ENCODE measurements around the gene DMPK. TPM values are rescaled to one million over a fixed set of nuclear protein-coding genes. Genes with fewer than 3 reads are reported as not detected.

Gene DMPK
- polyA plus RNA-seq, 1 donor from 2014 or later, result 34.3 TPM

- H3K36me3 ChIP-seq (ENCODE audit: insufficient read depth, low read length), result no peaks in the 10 kb centered on the region
- no peaks in the 10 kb centered on the region for H3K79me2 ChIP-seq (replicated peaks; ENCODE audit: insufficient read depth, low read length)
- H3K4me2 ChIP-seq (ENCODE audit: low read length), result no peak overlapping the region
- H3F3A ChIP-seq (ENCODE audit: insufficient read depth, low read length, poor library complexity, severe bottlenecking), result no peaks in the 10 kb centered on the region
- no peaks in the 10 kb centered on the region for H3K9me3 ChIP-seq (ENCODE audit: low read length)
- H3K9me2 ChIP-seq (ENCODE audit: insufficient read depth, low read length), result no peaks in the 10 kb centered on the region
- no peak overlapping the region for H3K27ac ChIP-seq (ENCODE audit: low read length)
- no peak overlapping the region for H3K9ac ChIP-seq (ENCODE audit: low read length)
- no peak overlapping the region for H2AFZ ChIP-seq (ENCODE audit: low read depth, low read length)
- no peak for TF ChIP-seq EZH2 (IDR thresholded peaks at IDR 0.05; ENCODE audit: borderline replicate concordance, insufficient read depth, low read length, poor library complexity, severe bottlenecking)
- peak; percentile 78 for TF ChIP-seq RAD21 (conservative IDR thresholded peaks at IDR 0.05)
- TF ChIP-seq MXI1 (conservative IDR thresholded peaks at IDR 0.05; ENCODE audit: poor library complexity, severe bottlenecking), result no peak
- no peak for TF ChIP-seq EP300 (conservative IDR thresholded peaks at IDR 0.05; ENCODE audit: poor library complexity, severe bottlenecking)
- TF ChIP-seq POLR2AphosphoS5 (IDR thresholded peaks at IDR 0.05), result no peak
- TF ChIP-seq TAF1 (IDR thresholded peaks at IDR 0.05; ENCODE audit: low read depth), result no peak
- TF ChIP-seq SMC3 (conservative IDR thresholded peaks at IDR 0.05; ENCODE audit: poor library complexity), result peak; percentile 88
- TF ChIP-seq REST (IDR thresholded peaks at IDR 0.05; ENCODE audit: borderline replicate concordance), result peak; percentile 88
- TF ChIP-seq CTCF (IDR thresholded peaks at IDR 0.05; ENCODE audit: poor library complexity, severe bottlenecking), result peak; percentile 89
- no peaks in the 10 kb centered on the region for H3K27me3 ChIP-seq (ENCODE audit: insufficient read depth, low read depth, low read length)
- no peak overlapping the region for H3K4me3 ChIP-seq (ENCODE audit: low read length)
- no peaks in the 10 kb centered on the region for H4K20me1 ChIP-seq (ENCODE audit: insufficient read depth)
Observed at GRCh38 chr19:45798995-45799517, 16.8 kb upstream of the DMPK start.

GRCh38 chr19:45794627-45795026, 12.3 kb upstream of the DMPK start:
- H3K9ac ChIP-seq (ENCODE audit: low read length), result no peak overlapping the region
- TF ChIP-seq TAF1 (IDR thresholded peaks at IDR 0.05; ENCODE audit: low read depth) (no peak), SMC3 (conservative IDR thresholded peaks at IDR 0.05; ENCODE audit: poor library complexity) (no peak), EZH2 (IDR thresholded peaks at IDR 0.05; ENCODE audit: borderline replicate concordance, insufficient read depth, low read length, poor library complexity, severe bottlenecking) (no peak), MXI1 (conservative IDR thresholded peaks at IDR 0.05; ENCODE audit: poor library complexity, severe bottlenecking) (no peak), EP300 (conservative IDR thresholded peaks at IDR 0.05; ENCODE audit: poor library complexity, severe bottlenecking) (no peak), POLR2AphosphoS5 (IDR thresholded peaks at IDR 0.05) (no peak), CTCF (IDR thresholded peaks at IDR 0.05; ENCODE audit: poor library complexity, severe bottlenecking) (no peak), RAD21 (conservative IDR thresholded peaks at IDR 0.05) (no peak), REST (IDR thresholded peaks at IDR 0.05; ENCODE audit: borderline replicate concordance) (no peak)
- no peaks in the 10 kb centered on the region for H4K20me1 ChIP-seq (ENCODE audit: insufficient read depth)
- H3K27me3 ChIP-seq (ENCODE audit: insufficient read depth, low read depth, low read length), result no peaks in the 10 kb centered on the region
- H2AFZ ChIP-seq (ENCODE audit: low read depth, low read length), result no peak overlapping the region
- H3K4me2 ChIP-seq (ENCODE audit: low read length), result no peak overlapping the region
- H3K9me2 ChIP-seq (ENCODE audit: insufficient read depth, low read length), result no peaks in the 10 kb centered on the region
- no peaks in the 10 kb centered on the region for H3F3A ChIP-seq (ENCODE audit: insufficient read depth, low read length, poor library complexity, severe bottlenecking)
- H3K9me3 ChIP-seq (ENCODE audit: low read length), result no peaks in the 10 kb centered on the region
- no peaks in the 10 kb centered on the region for H3K36me3 ChIP-seq (ENCODE audit: insufficient read depth, low read length)
- no peak overlapping the region for H3K27ac ChIP-seq (ENCODE audit: low read length)
- H3K79me2 ChIP-seq (replicated peaks; ENCODE audit: insufficient read depth, low read length), result peaks cover 25% of the 10 kb centered on the region
- no peak overlapping the region for H3K4me3 ChIP-seq (ENCODE audit: low read length)

Measured in neural cell (in vitro differentiated cells).